HEK293 (cell line): ENCODE measurements around the gene MYOC.

Experiments
- CTCF ChIP-seq: fragments of 450-650 bp; formaldehyde crosslinking; IDR thresholded peaks from 2 replicates; pipeline ENCODE4 v1.5.1; 2016; ENCODE audit warnings: missing biosample characterization, missing genetic modification characterization
- MEIS1 ChIP-seq: sonication (generic); formaldehyde crosslinking; IDR thresholded peaks from 2 replicates; pipeline ENCODE4 v1.8.1; 2022; ENCODE audit warnings: missing genetic modification reagents, mild to moderate bottlenecking, borderline replicate concordance
- MZF1 ChIP-seq: fragments of 450-650 bp; formaldehyde crosslinking; IDR thresholded peaks from 2 replicates; pipeline ENCODE4 v1.5.1; 2017; ENCODE audit warnings: missing biosample characterization, missing genetic modification characterization, borderline replicate concordance
- REPIN1 ChIP-seq: fragments of 450-650 bp; formaldehyde crosslinking; IDR thresholded peaks from 2 replicates; pipeline ENCODE4 v1.5.1; 2017; ENCODE audit warnings: missing biosample characterization, missing genetic modification characterization, low read depth
- ZNF24 ChIP-seq: fragments of 450-650 bp; formaldehyde crosslinking; IDR thresholded peaks from 2 replicates; pipeline ENCODE4 v1.5.1; 2016; ENCODE audit warnings: missing biosample characterization, missing genetic modification characterization
- ZNF274 ChIP-seq, 2 experiments: fragments of 200-500 bp in 1 of 2; fragments of 450-650 bp in 1 of 2; sonication (Bioruptor generic) in 1 of 2; formaldehyde crosslinking in 1 of 2; IDR thresholded peaks; 2 replicates each; pipeline versions ENCODE4 v1.5.1 to v1.6.1; 2014 to 2016; ENCODE audit warnings: borderline replicate concordance in 1 of 2, inconsistent platforms in 1 of 2, low read length in 1 of 2, missing biosample characterization in 1 of 2, missing genetic modification characterization in 1 of 2
- ZNF366 ChIP-seq: fragments of 450-650 bp; formaldehyde crosslinking; conservative IDR thresholded peaks from 2 replicates; pipeline ENCODE4 v1.5.1; 2016; ENCODE audit warnings: missing biosample characterization, missing genetic modification characterization
- ZNF623 ChIP-seq: fragments of 450-650 bp; formaldehyde crosslinking; IDR thresholded peaks from 2 replicates; pipeline ENCODE4 v1.5.1; 2016; ENCODE audit warnings: missing biosample characterization, missing genetic modification characterization
- ZNF707 ChIP-seq: fragments of 450-650 bp; formaldehyde crosslinking; IDR thresholded peaks from 2 replicates; pipeline ENCODE4 v1.5.1; 2016; ENCODE audit warnings: missing biosample characterization, missing genetic modification characterization
- ZNF776 ChIP-seq: fragments of 450-650 bp; formaldehyde crosslinking; IDR thresholded peaks from 2 replicates; pipeline ENCODE4 v1.5.0; 2017; ENCODE audit warnings: missing biosample characterization, missing genetic modification characterization, borderline replicate concordance
- ZNF830 ChIP-seq: fragments of 450-650 bp; IDR thresholded peaks from 2 replicates; pipeline ENCODE4 v1.5.0; 2018; ENCODE audit warnings: missing biosample characterization, missing genetic modification characterization, low read depth, mild to moderate bottlenecking, moderate library complexity
- ZSCAN23 ChIP-seq: fragments of 450-650 bp; formaldehyde crosslinking; IDR thresholded peaks from 2 replicates; pipeline ENCODE4 v1.5.1; 2016; ENCODE audit warnings: missing biosample characterization, missing genetic modification characterization

GRCh38 chr1:171611306-171611705 is 41.2 kb downstream of the MYOC start:
- TF ChIP-seq CTCF: no peak
- TF ChIP-seq ZNF366: no peak
- no peak for TF ChIP-seq ZNF274 (IDR thresholded peaks at IDR 0.05; ENCODE audit: low read length)
- TF ChIP-seq ZNF274 (tag by site-specific recombination; IDR thresholded peaks at IDR 0.05; ENCODE audit: borderline replicate concordance): no peak
- no peak for TF ChIP-seq MEIS1 (CRISPR knock-in tag)
- TF ChIP-seq ZNF830: no peak
- TF ChIP-seq ZNF707: no peak
- no peak for TF ChIP-seq REPIN1 (tag by site-specific recombination)
- TF ChIP-seq ZNF24: no peak
- no peak for TF ChIP-seq ZNF623 (tag by site-specific recombination)
- TF ChIP-seq ZSCAN23: no peak
- no peak for TF ChIP-seq ZNF776
- no peak for TF ChIP-seq MZF1 (tag by site-specific recombination)
